Activated B cell treated with CpG ODN at 0.5 μM for 24 hours (primary cell): ENCODE data around the gene NRK. TPM values are rescaled to one million over a fixed set of nuclear protein-coding genes. Genes with fewer than 3 reads are reported as not detected.
"Not testable (repeated sequence)": the region's sequence is repeated elsewhere in the genome, so short reads cannot be mapped to it uniquely, and the experiment has no call there.

Experiments used
- ATAC-seq: fragments of 200-7000 bp; cut with Tn5 transposase; one replicate; pipeline ENCODE4 v1.10.0; 2021; ENCODE audit warnings: low read depth, mild to moderate bottlenecking, moderate library complexity
- CTCF ChIA-PET: fragments of 350-600 bp; sonication (Branson Sonifier 250); formaldehyde crosslinking; loops from one replicate; lab custom pipeline; 2021; ENCODE audit warnings: antibody characterized with exemption; lab: Charles Lee
- POLR2A ChIA-PET: fragments of 350-600 bp; sonication (Branson Sonifier 250); formaldehyde crosslinking; loops from one replicate; lab custom pipeline; 2021; ENCODE audit warnings: antibody characterized with exemption; lab: Charles Lee
- DNase-seq: peaks from one replicate; pipeline ENCODE4 v3.0.0; 2022
- H3K27ac Mint-ChIP-seq: one replicate; pipeline ENCODE4 v1.8.0; 2020; ENCODE audit warnings: mixed read lengths
- H3K27me3 Mint-ChIP-seq: one replicate; pipeline ENCODE4 v1.8.0; 2021; ENCODE audit warnings: mixed read lengths
- H3K36me3 Mint-ChIP-seq: one replicate; pipeline ENCODE4 v1.8.0; 2021; ENCODE audit warnings: low read depth, mixed read lengths
- H3K4me1 Mint-ChIP-seq: one replicate; pipeline ENCODE4 v1.8.0; 2021; ENCODE audit warnings: mixed read lengths
- H3K4me3 Mint-ChIP-seq: one replicate; pipeline ENCODE4 v1.8.0; 2020; ENCODE audit warnings: mild to moderate bottlenecking, mixed read lengths
- H3K9me3 Mint-ChIP-seq: one replicate; pipeline ENCODE4 v1.8.0; 2020; ENCODE audit warnings: mixed read lengths
- intact Hi-C: fragments of 100-400 bp; cut with micrococcal nuclease; formaldehyde crosslinking; loops from one replicate; pipeline ENCODE4 v1.15.1; 2024
- total RNA-seq: library from RNA; stranded (reverse); gene quantifications from 2 replicates; pipeline ENCODE4 v1.2.3, GENCODE V29; 2022
- TF ChIP-seq, protein P1 (sequence below): fragments of 200-600 bp; IDR thresholded peaks from one replicate; pipeline ENCODE4 v1.8.0; 2022; ENCODE audit warnings: antibody characterized with exemption, mild to moderate bottlenecking

The NRK gene
- total RNA-seq, 1 donor from 2014 or later = not detected

DNA sequence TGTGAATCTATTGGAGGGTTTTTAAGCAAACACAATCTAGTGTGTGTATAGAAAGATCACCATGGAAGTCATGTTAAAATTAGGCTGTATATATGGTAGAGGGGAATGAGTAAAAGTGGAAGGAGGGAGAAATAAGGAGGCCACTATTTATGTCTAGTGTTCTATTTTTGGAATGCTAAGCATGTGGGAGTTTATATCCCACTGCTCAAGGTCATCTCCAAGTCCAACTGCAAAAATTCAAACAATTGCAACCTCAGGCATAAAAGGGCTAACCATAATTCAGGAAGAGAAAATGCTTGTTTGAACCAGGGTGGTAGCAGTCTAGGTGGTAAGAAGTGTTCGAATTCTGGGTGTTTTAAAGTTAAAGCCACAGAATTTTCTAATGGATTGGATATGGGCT, 177.0 kb downstream of the NRK start:
- H3K27me3 Mint-ChIP-seq = no peaks in the 10 kb centered on the region
- no peak overlapping the region for H3K4me3 Mint-ChIP-seq
- H3K4me1 Mint-ChIP-seq = no peaks in the 10 kb centered on the region
- CTCF ChIA-PET = no interaction called here
- no peaks in the 10 kb centered on the region for H3K36me3 Mint-ChIP-seq
- ATAC-seq = no peak
- no peak for DNase-seq
- H3K27ac Mint-ChIP-seq = no peak overlapping the region
- TF ChIP-seq, protein P1, sequence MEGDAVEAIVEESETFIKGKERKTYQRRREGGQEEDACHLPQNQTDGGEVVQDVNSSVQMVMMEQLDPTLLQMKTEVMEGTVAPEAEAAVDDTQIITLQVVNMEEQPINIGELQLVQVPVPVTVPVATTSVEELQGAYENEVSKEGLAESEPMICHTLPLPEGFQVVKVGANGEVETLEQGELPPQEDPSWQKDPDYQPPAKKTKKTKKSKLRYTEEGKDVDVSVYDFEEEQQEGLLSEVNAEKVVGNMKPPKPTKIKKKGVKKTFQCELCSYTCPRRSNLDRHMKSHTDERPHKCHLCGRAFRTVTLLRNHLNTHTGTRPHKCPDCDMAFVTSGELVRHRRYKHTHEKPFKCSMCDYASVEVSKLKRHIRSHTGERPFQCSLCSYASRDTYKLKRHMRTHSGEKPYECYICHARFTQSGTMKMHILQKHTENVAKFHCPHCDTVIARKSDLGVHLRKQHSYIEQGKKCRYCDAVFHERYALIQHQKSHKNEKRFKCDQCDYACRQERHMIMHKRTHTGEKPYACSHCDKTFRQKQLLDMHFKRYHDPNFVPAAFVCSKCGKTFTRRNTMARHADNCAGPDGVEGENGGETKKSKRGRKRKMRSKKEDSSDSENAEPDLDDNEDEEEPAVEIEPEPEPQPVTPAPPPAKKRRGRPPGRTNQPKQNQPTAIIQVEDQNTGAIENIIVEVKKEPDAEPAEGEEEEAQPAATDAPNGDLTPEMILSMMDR = no peak
- intact Hi-C loops = no loop called here
- POLR2A ChIA-PET = no interaction called here
- H3K9me3 Mint-ChIP-seq = no peaks in the 10 kb centered on the region

DNA sequence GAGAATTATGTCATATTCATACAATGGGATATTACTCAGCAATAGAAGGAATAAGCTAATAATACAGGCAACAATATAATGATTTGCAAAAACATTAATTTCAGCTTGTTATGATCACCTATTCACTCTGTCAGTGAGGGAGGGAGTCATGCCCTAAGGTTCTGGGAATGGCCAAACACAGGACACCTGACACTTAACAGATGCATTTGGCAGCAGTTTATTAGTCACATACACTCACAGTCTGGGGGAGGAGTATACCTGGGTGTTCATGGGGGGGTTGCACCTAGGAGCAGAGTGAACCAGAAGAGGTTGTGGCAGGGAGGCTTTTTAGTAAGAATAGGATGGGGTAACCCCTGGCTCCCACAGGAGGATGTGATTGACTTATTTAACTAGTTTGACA, 177.9 kb downstream of the NRK start:
- no peak for DNase-seq
- ATAC-seq = no peak
- H3K27me3 Mint-ChIP-seq = no peaks in the 10 kb centered on the region
- ChIA-PET POLR2A (no interaction called here), CTCF (no interaction called here)
- H3K4me1 Mint-ChIP-seq = no peaks in the 10 kb centered on the region
- H3K9me3 Mint-ChIP-seq = no peaks in the 10 kb centered on the region
- H3K4me3 Mint-ChIP-seq = no peak overlapping the region
- no peak overlapping the region for H3K27ac Mint-ChIP-seq
- intact Hi-C loops = no loop called here
- H3K36me3 Mint-ChIP-seq = no peaks in the 10 kb centered on the region
- TF ChIP-seq, protein P1 = no peak

DNA sequence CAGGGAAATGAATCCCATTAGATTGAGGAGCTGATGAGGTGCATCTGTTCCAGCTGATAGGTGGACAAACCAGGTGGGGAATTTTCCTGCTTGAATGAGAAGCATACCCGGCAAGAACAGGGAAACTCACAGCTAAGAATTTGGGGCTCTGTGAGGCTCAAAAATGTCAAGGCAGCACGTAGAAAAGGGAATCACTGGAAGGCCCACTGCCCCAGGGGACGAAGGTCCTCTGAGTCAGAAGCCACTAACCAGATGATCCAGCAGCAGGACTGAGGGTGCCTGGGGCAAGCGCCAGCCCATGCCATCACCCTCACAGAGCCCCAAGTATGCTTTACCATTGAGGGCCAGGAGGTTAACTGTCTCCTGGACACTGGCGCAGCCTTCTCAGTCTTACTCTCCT, 178.3 kb downstream of the NRK start:
- DNase-seq = not testable (repeated sequence)

DNA sequence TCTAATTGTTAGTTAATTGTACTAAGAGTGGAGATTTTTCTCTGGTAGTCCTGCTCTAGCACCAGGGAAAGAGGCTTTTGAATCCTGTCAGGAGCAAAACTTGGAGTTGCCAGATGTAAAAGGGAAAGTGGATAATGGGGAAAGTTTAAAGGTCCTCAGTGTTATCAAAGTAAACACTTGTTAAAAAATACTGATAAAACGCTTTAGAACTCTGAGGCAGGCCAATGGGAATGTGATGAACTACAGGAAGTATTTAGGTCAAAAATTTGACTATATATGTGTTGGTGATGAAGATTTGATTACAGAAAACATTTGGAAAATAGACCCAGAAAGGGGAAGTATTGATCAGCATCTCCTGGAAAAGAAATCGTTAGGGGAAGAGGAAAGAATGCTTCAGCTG, 183.3 kb downstream of the NRK start:
- DNase-seq (no peak), ATAC-seq (no peak)
- TF ChIP-seq, protein P1 = no peak
- Mint-ChIP-seq H3K4me1 (no peaks in the 10 kb centered on the region), H3K4me3 (no peak overlapping the region), H3K9me3 (peaks cover 2% of the 10 kb centered on the region), H3K27ac (no peak overlapping the region), H3K36me3 (no peaks in the 10 kb centered on the region), H3K27me3 (no peaks in the 10 kb centered on the region)
- ChIA-PET CTCF (no interaction called here), POLR2A (no interaction called here)
- intact Hi-C loops = no loop called here

More for the DNA sequence above, 178.3 kb downstream of the NRK start:
- H3K4me3 Mint-ChIP-seq, H3K9me3 Mint-ChIP-seq, intact Hi-C loops, ATAC-seq, CTCF ChIA-PET, H3K4me1 Mint-ChIP-seq, H3K36me3 Mint-ChIP-seq, POLR2A ChIA-PET, H3K27me3 Mint-ChIP-seq, H3K27ac Mint-ChIP-seq: not testable (repeated sequence)

DNA sequence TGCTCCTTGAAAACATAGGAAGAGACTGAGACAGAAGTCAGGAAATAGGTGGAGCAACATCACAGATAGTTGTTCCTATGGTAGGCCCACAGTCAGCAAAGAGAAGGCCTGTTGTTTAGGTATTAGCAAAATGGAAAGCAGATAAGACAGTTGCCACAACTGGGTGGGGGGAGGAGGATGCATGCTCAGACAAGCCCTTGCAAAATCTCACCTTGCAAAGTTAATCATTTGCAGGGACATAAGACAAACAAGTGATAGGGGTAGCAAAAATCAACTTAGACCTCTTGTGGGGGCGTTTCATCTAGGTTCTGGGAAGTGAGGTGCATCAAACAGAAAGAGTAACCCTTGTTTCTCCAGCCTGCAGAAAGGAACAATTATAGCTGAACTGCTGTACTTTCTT, 185.5 kb downstream of the NRK start:
- H3K4me3 Mint-ChIP-seq = no peak overlapping the region
- intact Hi-C loops = no loop called here

More for the DNA sequence above, 185.5 kb downstream of the NRK start:
- ATAC-seq (no peak), DNase-seq (no peak)
- ChIA-PET CTCF (no interaction called here), POLR2A (no interaction called here)
- Mint-ChIP-seq H3K27me3 (no peaks in the 10 kb centered on the region), H3K9me3 (peaks cover 2% of the 10 kb centered on the region), H3K4me1 (no peaks in the 10 kb centered on the region), H3K27ac (no peak overlapping the region), H3K36me3 (no peaks in the 10 kb centered on the region)
- TF ChIP-seq, protein P1 = no peak

Other genes starting within 250 kb of the NRK start
- not detected in 2 replicates for gene SERPINA7, start 216.2 kb downstream of the NRK start, total RNA-seq